A673 (cell line): ENCODE data around the gene MAPK9. TPM values are rescaled to one million over a fixed set of nuclear protein-coding genes. Genes with fewer than 3 reads are reported as not detected.

Source experiments
- BruUV-seq: library from RNA; stranded (reverse); fragments of 400-500 nt; replicated peaks from 2 replicates; lab custom pipeline; 2021; lab: Mats Ljungman, UMichigan
- CTCF ChIA-PET: fragments of 300-600 bp; sonication (Branson Sonifier 250); formaldehyde crosslinking; loops from one replicate; lab custom pipeline; 2022; ENCODE audit warnings: antibody characterized with exemption; lab: Charles Lee
- POLR2A ChIA-PET: fragments of 300-600 bp; sonication (Branson Sonifier 250); formaldehyde crosslinking; loops from one replicate; lab custom pipeline; 2022; ENCODE audit warnings: antibody characterized with exemption; ENCODE audit not compliant: low non-redundant PET; lab: Charles Lee
- DNase-seq: peaks from one replicate; pipeline ENCODE4 v3.0.0-alpha.2; 2015; ENCODE audit warnings: low spot score
- H3K27ac ChIP-seq: fragments of 200-600 bp; sonication (generic); 2 replicates; pipeline ENCODE4 v1.5.1; 2016; ENCODE audit warnings: mixed run types, low read depth, mild to moderate bottlenecking, mixed read lengths, antibody characterized with exemption, low read length; ENCODE audit not compliant: poor library complexity, severe bottlenecking
- H3K27me3 ChIP-seq: fragments of 200-600 bp; sonication (generic); replicated peaks from 2 replicates; pipeline ENCODE4 v1.6.1; 2017; ENCODE audit warnings: mixed run types, low read depth, mild to moderate bottlenecking, mixed read lengths, antibody characterized with exemption, low read length; ENCODE audit not compliant: insufficient read depth, poor library complexity
- H3K36me3 ChIP-seq: fragments of 200-600 bp; sonication (generic); 2 replicates; pipeline ENCODE4 v1.6.1; 2016; ENCODE audit warnings: mixed run types, mild to moderate bottlenecking, mixed read lengths, antibody characterized with exemption, low read length; ENCODE audit not compliant: insufficient read depth, poor library complexity, severe bottlenecking
- H3K4me1 ChIP-seq: fragments of 200-600 bp; sonication (generic); 2 replicates; pipeline ENCODE4 v1.6.1; 2017; ENCODE audit warnings: mixed run types, mild to moderate bottlenecking, mixed read lengths, antibody characterized with exemption, low read length; ENCODE audit not compliant: insufficient read depth, poor library complexity, severe bottlenecking
- H3K4me3 ChIP-seq: fragments of 200-600 bp; sonication (generic); 2 replicates; pipeline ENCODE4 v1.5.1; 2016; ENCODE audit warnings: low read depth, mixed run types, mild to moderate bottlenecking, mixed read lengths, low read length; ENCODE audit not compliant: poor library complexity, severe bottlenecking
- H3K9me3 ChIP-seq: fragments of 200-600 bp; sonication (generic); 2 replicates; pipeline ENCODE4 v1.6.1; 2016; ENCODE audit warnings: mixed run types, low read depth, mild to moderate bottlenecking, mixed read lengths, antibody characterized with exemption, low read length; ENCODE audit not compliant: poor library complexity, severe bottlenecking
- CTCF ChIP-seq: fragments of 300-800, 200-600 bp; sonication (generic); conservative IDR thresholded peaks from 2 replicates; pipeline ENCODE4 v1.5.1; 2017; ENCODE audit warnings: low read depth, mild to moderate bottlenecking, antibody characterized with exemption, low read length, moderate library complexity, mixed read lengths
- EZH2 ChIP-seq: fragments of 200-600 bp; sonication (generic); IDR thresholded peaks from 2 replicates; pipeline ENCODE4 v1.6.1; 2017; ENCODE audit warnings: borderline replicate concordance, low read depth, mild to moderate bottlenecking, mixed read lengths, antibody characterized with exemption, low read length; ENCODE audit not compliant: poor library complexity, severe bottlenecking
- intact Hi-C: fragments of 100-400 bp; cut with micrococcal nuclease; formaldehyde crosslinking; loops from one replicate; pipeline ENCODE4 v1.10.0; 2022; ENCODE audit not compliant: unreplicated experiment
- total RNA-seq: library from RNA; stranded (reverse); gene quantifications from 2 replicates; pipeline ENCODE4 v1.2.3, GENCODE V29; 2021

The MAPK9 gene
- total RNA-seq, 1 experiment from 2014 or later: 34.4 TPM

GRCh38 chr5:180202939-180203573 is 88.8 kb downstream of the MAPK9 start:
- intact Hi-C loops: loop anchor here (5.0 kb wide), 1 partner anchor 269 kb away; no protein-coding TSS in a partner anchor
- Histone ChIP-seq H3K27ac (no peak overlapping the region), H3K27me3 (no peaks in the 10 kb centered on the region), H3K36me3 (no peaks in the 10 kb centered on the region), H3K4me3 (no peak overlapping the region), H3K4me1 (peaks cover under 1% of the 10 kb centered on the region), H3K9me3 (no peaks in the 10 kb centered on the region)
- ChIA-PET CTCF (no interaction called here), POLR2A (no interaction called here)
- no peak for DNase-seq
- TF ChIP-seq CTCF: no peak
- no peak for TF ChIP-seq EZH2
- BruUV-seq: no TSS peak

- Histone ChIP-seq H3K36me3 (no peaks in the 10 kb centered on the region), H3K27ac (no peak overlapping the region), H3K9me3 (no peaks in the 10 kb centered on the region), H3K4me1 (no peaks in the 10 kb centered on the region), H3K27me3 (no peaks in the 10 kb centered on the region), H3K4me3 (no peak overlapping the region)
- CTCF ChIA-PET: interaction anchor here (1.0 kb wide), 1 partner anchor 115 kb away, joined by 3 read pairs; no protein-coding TSS in a partner anchor
- POLR2A ChIA-PET: no interaction called here
- intact Hi-C loops: loop anchor here (5.0 kb wide), 1 partner anchor 271 kb away; no protein-coding TSS in a partner anchor
- DNase-seq: peak; percentile 42
- TF ChIP-seq EZH2 (no peak), CTCF (peak; percentile 64)
- no TSS peak for BruUV-seq
Measured at GRCh38 chr5:180201051-180201987, 90.6 kb downstream of the MAPK9 start.

- Histone ChIP-seq H3K4me3 (no peak overlapping the region), H3K4me1 (no peaks in the 10 kb centered on the region), H3K27me3 (no peaks in the 10 kb centered on the region), H3K9me3 (no peaks in the 10 kb centered on the region), H3K27ac (no peak overlapping the region), H3K36me3 (no peaks in the 10 kb centered on the region)
- DNase-seq: no peak
- BruUV-seq: no TSS peak
- intact Hi-C loops: no loop called here
- ChIA-PET POLR2A (no interaction called here), CTCF (no interaction called here)
- no peak for TF ChIP-seq EZH2
- no peak for TF ChIP-seq CTCF
Measured at GRCh38 chr5:180199390-180199789, 92.5 kb downstream of the MAPK9 start.
